IMR-90 (cell line): ENCODE results near the gene ZIC3. TPM values are rescaled to one million over a fixed set of nuclear protein-coding genes. Genes with fewer than 3 reads are reported as not detected.

Experiments
- ATAC-seq: fragments of 200-7000 bp; cut with Tn5 transposase; 2 replicates; pipeline ENCODE4 v1.9.1; 2020; ENCODE audit warnings: low read depth, mild to moderate bottlenecking, moderate library complexity
- BruUV-seq: library from RNA; stranded (reverse); fragments of 400-500 nt; replicated peaks from 2 replicates; lab custom pipeline; 2021; lab: Mats Ljungman, UMichigan
- CTCF ChIA-PET: fragments of 300-600 bp; formaldehyde crosslinking; extraction: SDS; loops from one replicate; lab custom pipeline; 2021; ENCODE audit warnings: antibody characterized with exemption; lab: Yijun Ruan, JAX
- POLR2A ChIA-PET: fragments of 300-600 bp; sonication (Branson Sonifier 250); formaldehyde crosslinking; loops from one replicate; lab custom pipeline; 2022; ENCODE audit warnings: antibody characterized with exemption; ENCODE audit not compliant: unreplicated experiment; lab: Charles Lee
- DNase-seq: peaks from one replicate; pipeline ENCODE4 v3.0.0; 2013
- H2AFZ ChIP-seq: replicated peaks from 2 replicates; pipeline ENCODE3; 2013; ENCODE audit warnings: low read length, mild to moderate bottlenecking; ENCODE audit not compliant: poor library complexity
- H2AK5ac ChIP-seq: 2 replicates; pipeline ENCODE4 v1.6.1; 2013; ENCODE audit warnings: low read depth, low read length, inconsistent platforms
- H2AK9ac ChIP-seq: replicated peaks from 2 replicates; pipeline ENCODE3; 2013; ENCODE audit warnings: mild to moderate bottlenecking, low read depth, low read length, moderate library complexity; ENCODE audit not compliant: poor library complexity
- H2BK120ac ChIP-seq: 2 replicates; pipeline ENCODE4 v1.6.1; 2013; ENCODE audit warnings: low read depth, low read length, inconsistent platforms
- H2BK15ac ChIP-seq: 3 replicates; pipeline ENCODE4 v1.6.1; 2013; ENCODE audit warnings: low read depth, low read length, inconsistent platforms
- H2BK20ac ChIP-seq: 2 replicates; pipeline ENCODE4 v1.6.1; 2013; ENCODE audit warnings: low read depth, mild to moderate bottlenecking, inconsistent platforms, low read length, moderate library complexity
- H2BK5ac ChIP-seq: 2 replicates; pipeline ENCODE4 v1.6.1; 2013; ENCODE audit warnings: mild to moderate bottlenecking, low read depth, low read length, inconsistent platforms; ENCODE audit not compliant: poor library complexity, severe bottlenecking
- H3K14ac ChIP-seq: replicated peaks from 2 replicates; pipeline ENCODE4 v1.6.1; 2013; ENCODE audit warnings: low read depth, low read length, inconsistent platforms
- H3K18ac ChIP-seq: 2 replicates; pipeline ENCODE4 v1.6.1; 2013; ENCODE audit warnings: low read depth, low read length, control low read depth
- H3K23ac ChIP-seq: 2 replicates; pipeline ENCODE4 v1.6.1; 2013; ENCODE audit warnings: low read depth, low read length, inconsistent platforms
- H3K27ac ChIP-seq: 2 replicates; pipeline ENCODE4 v1.5.1; 2013; ENCODE audit warnings: mild to moderate bottlenecking, control low read depth, low read length; ENCODE audit not compliant: insufficient read depth
- H3K27me3 ChIP-seq: 2 replicates; pipeline ENCODE4 v1.6.1; 2013; ENCODE audit warnings: low read length; ENCODE audit not compliant: control insufficient read depth, insufficient read depth
- H3K36me3 ChIP-seq: 2 replicates; pipeline ENCODE4 v1.6.1; 2013; ENCODE audit warnings: low read length, mixed read lengths; ENCODE audit not compliant: control insufficient read depth, insufficient read depth
- H3K4ac ChIP-seq: 2 replicates; pipeline ENCODE4 v1.6.1; 2013; ENCODE audit warnings: low read depth, low read length, inconsistent platforms
- H3K4me1 ChIP-seq: 2 replicates; pipeline ENCODE4 v1.6.1; 2013; ENCODE audit warnings: low read length, mixed read lengths; ENCODE audit not compliant: control insufficient read depth, insufficient read depth
- H3K4me2 ChIP-seq: 2 replicates; pipeline ENCODE4 v1.6.1; 2013; ENCODE audit warnings: low read depth, mild to moderate bottlenecking, control low read depth, low read length, moderate library complexity
- H3K4me3 ChIP-seq: 2 replicates; pipeline ENCODE4 v1.5.1; 2013; ENCODE audit warnings: low read depth, mild to moderate bottlenecking, control low read depth, low read length, moderate library complexity; ENCODE audit not compliant: insufficient read depth
- H3K56ac ChIP-seq: 2 replicates; pipeline ENCODE4 v1.6.1; 2013; ENCODE audit warnings: low read length, inconsistent platforms; ENCODE audit not compliant: insufficient read depth; ENCODE audit errors: extremely low read depth
- H3K79me1 ChIP-seq, 2 experiments: 2 replicates each; pipeline ENCODE4 v1.6.1; 2013; ENCODE audit warnings: low read length in 2 of 2, inconsistent platforms in 1 of 2, low read depth in 1 of 2
- H3K9ac ChIP-seq: 2 replicates; pipeline ENCODE4 v1.6.1; 2013; ENCODE audit warnings: low read depth, low read length, control low read depth
- H3K9me1 ChIP-seq: 2 replicates; pipeline ENCODE4 v1.6.1; 2013; ENCODE audit warnings: low read length, inconsistent platforms; ENCODE audit not compliant: insufficient read depth
- H3K9me3 ChIP-seq: 2 replicates; pipeline ENCODE4 v1.6.1; 2013; ENCODE audit warnings: low read length; ENCODE audit not compliant: control insufficient read depth, insufficient read depth
- H4K20me1 ChIP-seq: 2 replicates; pipeline ENCODE4 v1.6.1; 2013; ENCODE audit warnings: low read length, inconsistent platforms; ENCODE audit not compliant: insufficient read depth
- H4K5ac ChIP-seq: 2 replicates; pipeline ENCODE4 v1.6.1; 2013; ENCODE audit warnings: mild to moderate bottlenecking, low read depth, low read length, control low read depth
- H4K8ac ChIP-seq, 2 experiments: 2 replicates each; pipeline ENCODE4 v1.6.1; 2013; ENCODE audit warnings: low read depth in 2 of 2, low read length in 2 of 2, control low read depth in 1 of 2, inconsistent platforms in 1 of 2
- H4K91ac ChIP-seq: 2 replicates; pipeline ENCODE4 v1.6.1; 2013; ENCODE audit warnings: low read depth, low read length, inconsistent platforms; ENCODE audit not compliant: insufficient read depth
- CEBPB ChIP-seq: IDR thresholded peaks from 2 replicates; pipeline ENCODE4 v1.6.1; 2012; ENCODE audit warnings: low read depth, low read length, improper control_type of control experiment
- CHD1 ChIP-seq: IDR thresholded peaks from 2 replicates; pipeline ENCODE4 v1.6.1; 2012; ENCODE audit warnings: low read depth, low read length, improper control_type of control experiment
- FOS ChIP-seq: fragments of 150-350 bp; IDR thresholded peaks from 2 replicates; pipeline ENCODE4 v1.6.1; 2016; ENCODE audit warnings: low read depth, low read length
- MAFK ChIP-seq: IDR thresholded peaks from 2 replicates; pipeline ENCODE4 v1.6.1; 2012; ENCODE audit warnings: low read depth, low read length, improper control_type of control experiment
- MAZ ChIP-seq: IDR thresholded peaks from 2 replicates; pipeline ENCODE4 v1.6.1; 2012; ENCODE audit warnings: low read depth, mild to moderate bottlenecking, low read length, improper control_type of control experiment, moderate library complexity, borderline replicate concordance
- RFX5 ChIP-seq: IDR thresholded peaks from 2 replicates; pipeline ENCODE4 v1.8.0; 2012; ENCODE audit warnings: low read depth, mild to moderate bottlenecking, low read length, moderate library complexity
- SMC3 ChIP-seq: fragments of 150-350 bp; IDR thresholded peaks from 2 replicates; pipeline ENCODE4 v1.6.1; 2016; ENCODE audit warnings: low read depth, mild to moderate bottlenecking, antibody characterized with exemption, low read length, moderate library complexity
- WGBS, 2 experiments: methylation state at CpG; one replicate each; pipeline versions ENCODE4 v1.1.5 to v1.1.7; 2013; ENCODE audit warnings: missing lambda C conversion rate in 2 of 2; ENCODE audit not compliant: insufficient read length in 1 of 2; ENCODE audit errors: extremely low coverage in 2 of 2; 5-methylcytosine and 5-hydroxymethylcytosine counted together
- dilution Hi-C: fragments of 300-500 bp; cut with HindIII; formaldehyde crosslinking; loops from one replicate; pipeline ENCODE4 v1.14.3; 2018; ENCODE audit warnings: low sequenced_read_pairs; ENCODE audit not compliant: unreplicated experiment
- in situ Hi-C: fragments of 300-500 bp; cut with MboI; formaldehyde crosslinking; loops from 3 replicates; pipeline ENCODE4 v1.14.3; 2019; ENCODE audit warnings: low sequenced_read_pairs, inconsistent platforms, mixed read lengths
- intact Hi-C: fragments of 100-400 bp; cut with micrococcal nuclease; formaldehyde crosslinking; loops from 2 replicates; pipeline ENCODE4 v1.10.0; 2022
- polyA plus RNA-seq, 3 experiments: library from polyadenylated mRNA; depleted of rRNA; stranded (reverse); fragments of >200 nt; gene quantifications; 2 replicates each; pipeline ENCODE4 v1.2.3, GENCODE V29; 2012; ENCODE audit warnings: low replicate concordance in 1 of 3
- total RNA-seq: library from RNA; depleted of rRNA; stranded (reverse); fragments of >200 nt; gene quantifications from 2 replicates; pipeline ENCODE4 v1.2.3, GENCODE V29; 2012
- TF ChIP-seq, protein P1 (sequence below): conservative IDR thresholded peaks from 2 replicates; pipeline ENCODE4 v1.5.1; 2012; ENCODE audit warnings: mild to moderate bottlenecking, low read depth, low read length, improper control_type of control experiment
- TF ChIP-seq, protein P2 (sequence below): fragments of 150-350 bp; IDR thresholded peaks from 2 replicates; pipeline ENCODE4 v1.6.1; 2016; ENCODE audit warnings: low read depth, mild to moderate bottlenecking, low read length, moderate library complexity, borderline replicate concordance

Gene ZIC3
- total and polyA plus RNA-seq, 2 of the 4 experiments (the other 2 are of a cell fraction) = not detected

GRCh38 chrX:137562096-137562495, 3.8 kb upstream of the ZIC3 start:
- in situ Hi-C loops (no loop called here), intact Hi-C loops (no loop called here), dilution Hi-C loops (no loop called here)
- H3K4ac ChIP-seq = no peak overlapping the region
- no TSS peak for BruUV-seq
- CTCF ChIA-PET = no interaction called here
- H3K18ac ChIP-seq = no peak overlapping the region
- no CpG with 5 or more reads among the region's 8 CpGs for WGBS, 2 experiments
- DNase-seq (no peak), ATAC-seq (no peak)
- H3K23ac ChIP-seq = no peak overlapping the region
- no peak for TF ChIP-seq FOS
- TF ChIP-seq RFX5 = no peak
- TF ChIP-seq CEBPB = no peak
- TF ChIP-seq, protein P1, sequence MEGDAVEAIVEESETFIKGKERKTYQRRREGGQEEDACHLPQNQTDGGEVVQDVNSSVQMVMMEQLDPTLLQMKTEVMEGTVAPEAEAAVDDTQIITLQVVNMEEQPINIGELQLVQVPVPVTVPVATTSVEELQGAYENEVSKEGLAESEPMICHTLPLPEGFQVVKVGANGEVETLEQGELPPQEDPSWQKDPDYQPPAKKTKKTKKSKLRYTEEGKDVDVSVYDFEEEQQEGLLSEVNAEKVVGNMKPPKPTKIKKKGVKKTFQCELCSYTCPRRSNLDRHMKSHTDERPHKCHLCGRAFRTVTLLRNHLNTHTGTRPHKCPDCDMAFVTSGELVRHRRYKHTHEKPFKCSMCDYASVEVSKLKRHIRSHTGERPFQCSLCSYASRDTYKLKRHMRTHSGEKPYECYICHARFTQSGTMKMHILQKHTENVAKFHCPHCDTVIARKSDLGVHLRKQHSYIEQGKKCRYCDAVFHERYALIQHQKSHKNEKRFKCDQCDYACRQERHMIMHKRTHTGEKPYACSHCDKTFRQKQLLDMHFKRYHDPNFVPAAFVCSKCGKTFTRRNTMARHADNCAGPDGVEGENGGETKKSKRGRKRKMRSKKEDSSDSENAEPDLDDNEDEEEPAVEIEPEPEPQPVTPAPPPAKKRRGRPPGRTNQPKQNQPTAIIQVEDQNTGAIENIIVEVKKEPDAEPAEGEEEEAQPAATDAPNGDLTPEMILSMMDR = no peak
- TF ChIP-seq SMC3 = no peak
- no peak for TF ChIP-seq MAZ
- TF ChIP-seq MAFK = no peak
- TF ChIP-seq CHD1 = no peak
- TF ChIP-seq, protein P2, sequence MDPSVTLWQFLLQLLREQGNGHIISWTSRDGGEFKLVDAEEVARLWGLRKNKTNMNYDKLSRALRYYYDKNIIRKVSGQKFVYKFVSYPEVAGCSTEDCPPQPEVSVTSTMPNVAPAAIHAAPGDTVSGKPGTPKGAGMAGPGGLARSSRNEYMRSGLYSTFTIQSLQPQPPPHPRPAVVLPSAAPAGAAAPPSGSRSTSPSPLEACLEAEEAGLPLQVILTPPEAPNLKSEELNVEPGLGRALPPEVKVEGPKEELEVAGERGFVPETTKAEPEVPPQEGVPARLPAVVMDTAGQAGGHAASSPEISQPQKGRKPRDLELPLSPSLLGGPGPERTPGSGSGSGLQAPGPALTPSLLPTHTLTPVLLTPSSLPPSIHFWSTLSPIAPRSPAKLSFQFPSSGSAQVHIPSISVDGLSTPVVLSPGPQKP = no peak
- H3K9me3 ChIP-seq = peaks cover 6% of the 10 kb centered on the region; the same call in 1 of the 2 replicates
- H3K9ac ChIP-seq = no peak overlapping the region
- no peak overlapping the region for H3K56ac ChIP-seq
- H3K36me3 ChIP-seq = no peaks in the 10 kb centered on the region
- H2BK5ac ChIP-seq = no peak overlapping the region
- no peaks in the 10 kb centered on the region for H3K4me1 ChIP-seq
- no peaks in the 10 kb centered on the region for H3K79me1 ChIP-seq
- H2AK9ac ChIP-seq = no peak overlapping the region
- POLR2A ChIA-PET = no interaction called here
- H2BK15ac ChIP-seq = no peak overlapping the region
- H4K20me1 ChIP-seq = no peaks in the 10 kb centered on the region
- no peak overlapping the region for H3K4me2 ChIP-seq
- H4K5ac ChIP-seq = no peak overlapping the region
- no peak overlapping the region for H4K8ac ChIP-seq
- H3K27ac ChIP-seq = no peak overlapping the region
- H2BK120ac ChIP-seq = no peak overlapping the region
- no peak overlapping the region for H3K4me3 ChIP-seq
- H2AK5ac ChIP-seq = no peak overlapping the region
- peaks cover 18% of the 10 kb centered on the region for H3K27me3 ChIP-seq
- no peaks in the 10 kb centered on the region for H3K9me1 ChIP-seq
- H3K14ac ChIP-seq = no peak overlapping the region
- H2BK20ac ChIP-seq = no peak overlapping the region
- H2AFZ ChIP-seq = no peak overlapping the region
- H4K91ac ChIP-seq = no peak overlapping the region
